Heart right ventricle (tissue), 16 donors: ENCODE data around the gene ARHGEF12. TPM values are rescaled to one million over a fixed set of nuclear protein-coding genes. Genes with fewer than 3 reads are reported as not detected.

ENCODE experiments used
- ATAC-seq, 8 donors: fragments of 200-7000 bp; cut with Tn5 transposase; one replicate each; pipeline ENCODE4 v1.9.1; 2020; ENCODE audit warnings: mild to moderate bottlenecking in 8 of 8, moderate library complexity in 8 of 8, moderate number of reproducible peaks in 1 of 8
- DNase-seq, 2 donors: peaks; one replicate each; pipeline ENCODE4 v3.0.0-alpha.2; 2020
- H3K27ac ChIP-seq, 10 donors: fragments of 200-600 bp; sonication (generic) in 2 of 10; one replicate each; pipeline versions ENCODE4 v1.5.0 to v1.8.0; 2020 to 2022; ENCODE audit warnings: mild to moderate bottlenecking in 3 of 10
- H3K27me3 ChIP-seq, 7 donors: fragments of 200-600 bp; one replicate each; pipeline ENCODE4 v1.8.0; 2021 to 2022; ENCODE audit warnings: mild to moderate bottlenecking in 2 of 7
- H3K36me3 ChIP-seq, 9 donors: fragments of 200-600 bp; sonication (generic) in 1 of 9; one replicate each; pipeline versions ENCODE4 v1.5.0 to v1.8.0; 2020 to 2022; ENCODE audit warnings: mild to moderate bottlenecking in 2 of 9
- H3K4me1 ChIP-seq, 9 donors: fragments of 200-600 bp; sonication (generic) in 1 of 9; one replicate each; pipeline versions ENCODE4 v1.5.0 to v1.8.0; 2020 to 2022; ENCODE audit warnings: mild to moderate bottlenecking in 4 of 9
- H3K4me3 ChIP-seq, 10 donors: fragments of 200-600 bp; sonication (generic) in 2 of 10; one replicate each; pipeline versions ENCODE4 v1.5.0 to v1.8.0; 2020 to 2022; ENCODE audit warnings: mild to moderate bottlenecking in 7 of 10, moderate library complexity in 2 of 10
- H3K9me3 ChIP-seq, 11 donors: fragments of 200-600 bp in 10 of 11; sonication (generic) in 2 of 11; one replicate each; pipeline versions ENCODE4 v1.5.0 to v1.8.0; 2013 to 2022; ENCODE audit warnings: mild to moderate bottlenecking in 2 of 11, control low read depth in 1 of 11, moderate library complexity in 1 of 11
- CTCF ChIP-seq, 9 donors: fragments of 200-600 bp; sonication (generic) in 2 of 9; IDR thresholded peaks; one replicate each; pipeline versions ENCODE4 v1.5.0 to v1.8.0; 2021 to 2022; ENCODE audit warnings: antibody characterized with exemption in 9 of 9, mild to moderate bottlenecking in 5 of 9, moderate library complexity in 1 of 9
- WGBS, 2 donors: extraction: QIAGEN DNeasy Blood & Tissue Kit; methylation state at CpG; one replicate each; pipeline ENCODE4 v1.1.7; 2013; ENCODE audit warnings: inconsistent platforms in 1 of 2; 5-methylcytosine and 5-hydroxymethylcytosine counted together
- intact Hi-C, 10 donors: fragments of 100-400 bp; cut with DNase I; formaldehyde crosslinking; loops; one replicate each; pipeline versions ENCODE4 v1.11.1 to v1.14.2; 2022
- polyA plus RNA-seq, 2 donors: library from polyadenylated mRNA; stranded (reverse); fragments of 200-250 nt; gene quantifications; one replicate each; pipeline ENCODE4 v1.2.3, GENCODE V29; 2013
- total RNA-seq, 10 donors: library from RNA; stranded (reverse); fragmentation: NEBNext Ultra II Directional in 3 of 10; extraction: Animal tissue kit (Norgen Biotek cat#: 25700) in 3 of 10; gene quantifications; one replicate each; pipeline versions ENCODE4 v1.2.1 to v1.2.4, GENCODE V29; 2021 to 2023
- donor health status: Arrhythmogenic right ventricular cardiomyopathy.
- donor health status: ischemic (EF 13 %, LVEDD 7.1; RV severe dilation, severe dysfunction).
- donor health status: healthy with polysubstance abuse.
- donor health status: DM: no; HTN: yes; CAD: no.
- donor health status: DM: no; HTN: no; CAD: no.
- donor health status: ischemic (EF 25% LVEDD 6.9; RV normal size, moderate dysfunction).
- donor health status: ischemic (EF 25% LVEDD 5.7; RV mildly dilated, moderate dysfunction).
- donor health status: healthy.
- donor health status: DM: yes; HTN: yes; CAD: no.
- donor health status: Ischemic cardiomyopathy.
- donor health status: ischemic (EF 35%, LVEDD 5.7; RV mildly dilated, moderate dysfunction).
- donor health status: nonischemic (EF 11% LVEDD 7.7; RV severe dilation, severe dysfunction).
- donor health status: DM: yes; HTN: yes; CAD: no.
- donor health status: PGD.
- donor health status: ischemic (EF 29% LVEDD 5.4; RV normal size, mild dysfunction).
- donor health status: nonischemic (EF 23%, LVEDD 6.1; RV moderate dilation, normal function).

The ARHGEF12 gene
- total and polyA plus RNA-seq, 12 donors = 20.0 to 155 (median 110) TPM

GRCh38 chr11:120467627-120468026, 131.4 kb downstream of the ARHGEF12 start:
- DNase-seq = no peak
- H3K9me3 ChIP-seq = no peaks in the 10 kb centered on the region
- no peaks in the 10 kb centered on the region for H3K27me3 ChIP-seq
- peaks cover 0 to 100% (median 67%) of the 10 kb centered on the region in 9 donors for H3K36me3 ChIP-seq
- ATAC-seq = no peak
- WGBS, 2 donors = 96 to 98% methylated on average over 6 of the region's 6 CpGs
- intact Hi-C loops = no loop called here
- H3K4me1 ChIP-seq = peaks cover 0 to 7% (median 0%) of the 10 kb centered on the region in 9 donors
- TF ChIP-seq CTCF (IDR thresholded peaks at IDR 0.05) = no peak
- no peak overlapping the region for H3K27ac ChIP-seq
- H3K4me3 ChIP-seq = no peak overlapping the region

DNA sequence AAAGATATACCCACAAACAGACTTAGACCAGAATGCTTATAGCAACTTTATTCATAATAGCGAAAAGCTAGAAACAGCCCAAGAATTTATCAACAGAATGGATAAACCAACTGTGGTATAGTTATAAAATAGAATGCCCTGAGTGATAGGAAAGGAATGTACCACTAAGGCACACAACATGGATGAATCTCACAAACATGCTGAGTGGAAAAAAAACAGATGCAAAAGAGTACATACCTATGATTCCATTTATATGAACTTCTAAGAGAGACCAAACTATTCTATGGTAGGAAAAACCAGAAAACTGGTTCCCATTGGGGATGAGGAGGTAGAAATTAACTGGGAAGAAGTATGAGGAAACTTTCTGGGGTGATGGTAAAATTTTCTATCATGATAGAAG, 134.9 kb downstream of the ARHGEF12 start:
- no peak overlapping the region for H3K27ac ChIP-seq
- ATAC-seq (no peak), DNase-seq (no peak)
- H3K9me3 ChIP-seq = no peaks in the 10 kb centered on the region
- peaks cover 0 to 100% (median 49%) of the 10 kb centered on the region in 9 donors for H3K36me3 ChIP-seq
- intact Hi-C loops = loop anchor here in 1 of 10 donors (10.0 kb wide), 1 partner anchor 136 kb away; the partner anchor contains the start of gene ARHGEF12
- H3K4me1 ChIP-seq = peaks cover 0 to 7% (median 0%) of the 10 kb centered on the region in 9 donors
- H3K27me3 ChIP-seq = no peaks in the 10 kb centered on the region
- no peak for TF ChIP-seq CTCF (IDR thresholded peaks at IDR 0.05)
- 98% methylated on average over 1 of the region's 1 CpG for WGBS, 2 donors
- H3K4me3 ChIP-seq = no peak overlapping the region

DNA sequence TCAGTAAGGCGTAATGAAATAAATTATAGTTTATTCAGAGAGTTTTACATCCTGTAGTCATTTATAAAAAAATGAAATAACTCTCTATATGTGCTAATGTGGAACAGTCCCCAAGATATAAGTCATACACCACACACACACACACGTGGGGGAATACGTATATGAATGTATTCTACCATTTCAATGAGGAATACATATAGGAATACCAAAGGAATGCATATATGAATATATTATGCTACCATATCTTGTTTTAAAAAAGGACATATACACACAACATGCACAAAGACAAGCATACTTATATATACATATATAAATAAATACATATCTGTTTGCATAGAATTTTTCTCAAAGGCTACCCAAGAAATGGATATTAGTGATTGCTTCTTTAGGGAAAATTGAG, 135.8 kb downstream of the ARHGEF12 start:
- TF ChIP-seq CTCF (IDR thresholded peaks at IDR 0.05) = no peak
- peaks cover 0 to 100% (median 50%) of the 10 kb centered on the region in 9 donors for H3K36me3 ChIP-seq
- intact Hi-C loops = loop anchor here in 1 of 10 donors (10.0 kb wide), 1 partner anchor 137 kb away; the partner anchor contains the start of gene ARHGEF12
- no peaks in the 10 kb centered on the region for H3K9me3 ChIP-seq
- no peak for ATAC-seq
- no peak overlapping the region for H3K27ac ChIP-seq
- DNase-seq = no peak
- H3K27me3 ChIP-seq = no peaks in the 10 kb centered on the region
- peaks cover 0 to 7% (median 0%) of the 10 kb centered on the region in 9 donors for H3K4me1 ChIP-seq
- 96% methylated on average over 3 of the region's 3 CpGs for WGBS, 2 donors
- no peak overlapping the region for H3K4me3 ChIP-seq

DNA sequence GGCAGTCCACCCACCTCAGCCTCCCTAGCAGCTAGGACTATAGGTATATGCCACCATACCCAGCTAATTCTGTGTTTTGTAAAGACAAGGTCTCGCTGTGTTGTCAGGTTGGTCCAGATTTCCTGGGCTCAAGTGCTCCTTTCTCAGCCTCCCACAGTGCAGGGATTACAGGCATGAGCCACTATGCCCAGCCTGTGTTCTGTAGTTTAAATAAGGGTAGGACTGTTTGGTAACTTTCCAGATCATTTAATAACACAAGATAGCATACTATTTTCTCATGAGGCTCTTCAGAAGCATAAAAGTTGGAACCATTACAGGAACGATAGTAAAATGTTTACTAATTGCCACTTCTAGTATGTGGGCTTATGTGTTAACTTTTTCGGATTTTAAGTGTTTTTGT, 137.3 kb downstream of the ARHGEF12 start:
- no peak overlapping the region for H3K4me3 ChIP-seq
- no peak for DNase-seq
- WGBS, 2 donors = 58 to 64% methylated on average over 3 of the region's 3 CpGs
- no peaks in the 10 kb centered on the region for H3K9me3 ChIP-seq
- peaks cover 0 to 7% (median 0%) of the 10 kb centered on the region in 9 donors for H3K4me1 ChIP-seq
- peak overlapping the region in 1 of 10 donors; percentile 3 for H3K27ac ChIP-seq
- TF ChIP-seq CTCF (IDR thresholded peaks at IDR 0.05) = no peak
- peak in 2 of 8 donors; percentile 38 to 49 for ATAC-seq
- H3K36me3 ChIP-seq = peaks cover 0 to 100% (median 63%) of the 10 kb centered on the region in 9 donors
- H3K27me3 ChIP-seq = no peaks in the 10 kb centered on the region
- intact Hi-C loops = loop anchor here in 1 of 10 donors (10.0 kb wide), 1 partner anchor 139 kb away; the partner anchor contains the start of gene ARHGEF12
